Ectodermal cell (in vitro differentiated cells): ENCODE results near the gene TSPAN3.

Source experiments
- H3K27ac ChIP-seq: 2 replicates; pipeline ENCODE4 v1.7.0; 2013; ENCODE audit warnings: mild to moderate bottlenecking, low read depth, low read length; ENCODE audit not compliant: insufficient read depth, poor library complexity, severe bottlenecking
- H3K27me3 ChIP-seq: 2 replicates; pipeline ENCODE4 v1.7.0; 2013; ENCODE audit warnings: mild to moderate bottlenecking, low read length; ENCODE audit not compliant: insufficient read depth, control insufficient read depth, poor library complexity, severe bottlenecking
- H3K36me3 ChIP-seq: one replicate; pipeline ENCODE4 v1.7.0; 2013; ENCODE audit warnings: low read length; ENCODE audit not compliant: control insufficient read depth, insufficient read depth
- H3K4me1 ChIP-seq: one replicate; pipeline ENCODE4 v1.7.0; 2013; ENCODE audit warnings: low read length; ENCODE audit not compliant: control insufficient read depth, insufficient read depth
- H3K4me3 ChIP-seq: 2 replicates; pipeline ENCODE4 v1.7.0; 2013; ENCODE audit warnings: low read depth, low read length, control low read depth; ENCODE audit not compliant: insufficient read depth
- H3K9me3 ChIP-seq: 2 replicates; pipeline ENCODE4 v1.7.0; 2013; ENCODE audit warnings: mild to moderate bottlenecking, low read length, moderate library complexity; ENCODE audit not compliant: control insufficient read depth
- WGBS, 2 experiments: methylation state at CpG; one replicate each; pipeline ENCODE4 v1.1.7; 2013; ENCODE audit warnings: missing lambda C conversion rate in 2 of 2; 5-methylcytosine and 5-hydroxymethylcytosine counted together

The TSPAN3 gene

GRCh38 chr15:77016321-77016695, 54.6 kb downstream of the TSPAN3 start:
- WGBS, 2 experiments = 84 to 94% methylated on average over 3 of the region's 3 CpGs
- H3K27ac ChIP-seq = no peak overlapping the region
- H3K27me3 ChIP-seq = no peaks in the 10 kb centered on the region
- H3K9me3 ChIP-seq = no peaks in the 10 kb centered on the region
- H3K4me3 ChIP-seq = no peak overlapping the region
- H3K4me1 ChIP-seq = no peaks in the 10 kb centered on the region
- H3K36me3 ChIP-seq = no peaks in the 10 kb centered on the region

GRCh38 chr15:77015646-77016320, 55.1 kb downstream of the TSPAN3 start:
- H3K4me1 ChIP-seq = no peaks in the 10 kb centered on the region
- H3K9me3 ChIP-seq = no peaks in the 10 kb centered on the region
- WGBS, 2 experiments = 77 to 78% methylated on average over 21 of the region's 21 CpGs
- no peaks in the 10 kb centered on the region for H3K36me3 ChIP-seq
- H3K4me3 ChIP-seq = no peak overlapping the region
- no peak overlapping the region for H3K27ac ChIP-seq
- H3K27me3 ChIP-seq = no peaks in the 10 kb centered on the region

- no peaks in the 10 kb centered on the region for H3K36me3 ChIP-seq
- no peak overlapping the region for H3K4me3 ChIP-seq
- H3K9me3 ChIP-seq = no peaks in the 10 kb centered on the region
- H3K27me3 ChIP-seq = no peaks in the 10 kb centered on the region
- 90% methylated on average over 23 of the region's 23 CpGs for WGBS, 2 experiments
- no peak overlapping the region for H3K27ac ChIP-seq
- H3K4me1 ChIP-seq = no peaks in the 10 kb centered on the region
Observed at GRCh38 chr15:77014132-77015081, 56.5 kb downstream of the TSPAN3 start.

GRCh38 chr15:77013776-77014131, 57.2 kb downstream of the TSPAN3 start:
- Histone ChIP-seq H3K9me3 (no peaks in the 10 kb centered on the region), H3K27ac (no peak overlapping the region), H3K27me3 (no peaks in the 10 kb centered on the region), H3K4me3 (no peak overlapping the region), H3K36me3 (no peaks in the 10 kb centered on the region), H3K4me1 (no peaks in the 10 kb centered on the region)
- WGBS, 2 experiments = 82 to 89% methylated on average over 6 of the region's 6 CpGs

GRCh38 chr15:77012868-77013267, 58.0 kb downstream of the TSPAN3 start:
- Histone ChIP-seq H3K9me3 (no peaks in the 10 kb centered on the region), H3K36me3 (no peaks in the 10 kb centered on the region), H3K4me1 (no peaks in the 10 kb centered on the region), H3K27ac (no peak overlapping the region), H3K27me3 (no peaks in the 10 kb centered on the region), H3K4me3 (no peak overlapping the region)
- WGBS, 2 experiments = 67 to 69% methylated on average over 4 of the region's 4 CpGs

- Histone ChIP-seq H3K36me3 (no peaks in the 10 kb centered on the region), H3K27me3 (no peaks in the 10 kb centered on the region), H3K4me1 (no peaks in the 10 kb centered on the region), H3K9me3 (no peaks in the 10 kb centered on the region), H3K4me3 (no peak overlapping the region), H3K27ac (no peak overlapping the region)
- WGBS, 2 experiments = 89 to 93% methylated on average over 3 of the region's 3 CpGs
Observed at GRCh38 chr15:77012117-77012712, 58.7 kb downstream of the TSPAN3 start.

GRCh38 chr15:77010857-77011256, 60.1 kb downstream of the TSPAN3 start:
- no peak overlapping the region for H3K27ac ChIP-seq
- no peaks in the 10 kb centered on the region for H3K9me3 ChIP-seq
- H3K36me3 ChIP-seq = no peaks in the 10 kb centered on the region
- no peaks in the 10 kb centered on the region for H3K4me1 ChIP-seq
- H3K27me3 ChIP-seq = no peaks in the 10 kb centered on the region
- 88 to 93% methylated on average over 4 of the region's 4 CpGs for WGBS, 2 experiments
- H3K4me3 ChIP-seq = no peak overlapping the region

GRCh38 chr15:77010312-77010686, 60.6 kb downstream of the TSPAN3 start:
- H3K9me3 ChIP-seq = no peaks in the 10 kb centered on the region
- WGBS, 2 experiments = 90 to 96% methylated on average over 4 of the region's 4 CpGs

GRCh38 chr15:77009646-77010311, 61.1 kb downstream of the TSPAN3 start:
- Histone ChIP-seq H3K4me3 (no peak overlapping the region), H3K9me3 (no peaks in the 10 kb centered on the region), H3K27me3 (no peaks in the 10 kb centered on the region), H3K36me3 (no peaks in the 10 kb centered on the region), H3K27ac (no peak overlapping the region), H3K4me1 (no peaks in the 10 kb centered on the region)
- 91 to 92% methylated on average over 14 of the region's 14 CpGs for WGBS, 2 experiments

More at GRCh38 chr15:77010312-77010686, 60.6 kb downstream of the TSPAN3 start:
- H3K4me3 ChIP-seq = no peak overlapping the region
- H3K27me3 ChIP-seq = no peaks in the 10 kb centered on the region
- H3K36me3 ChIP-seq = no peaks in the 10 kb centered on the region
- H3K4me1 ChIP-seq = no peaks in the 10 kb centered on the region
- no peak overlapping the region for H3K27ac ChIP-seq

- no peaks in the 10 kb centered on the region for H3K27me3 ChIP-seq
- no peaks in the 10 kb centered on the region for H3K9me3 ChIP-seq
- no peaks in the 10 kb centered on the region for H3K36me3 ChIP-seq
- no peak overlapping the region for H3K27ac ChIP-seq
- no peak overlapping the region for H3K4me3 ChIP-seq
- no peaks in the 10 kb centered on the region for H3K4me1 ChIP-seq
- 88 to 89% methylated on average over 6 of the region's 6 CpGs for whole genome bisulfite sequencing, 2 experiments
Observed at GRCh38 chr15:77009176-77009575, 61.7 kb downstream of the TSPAN3 start.
